Thymus (tissue), 11 donors: Measurements from ENCODE around the gene NRXN3. TPM values are rescaled to one million over a fixed set of nuclear protein-coding genes. Genes with fewer than 3 reads are reported as not detected.
"Not testable (repeated sequence)": the region's sequence is repeated elsewhere in the genome, so short reads cannot be mapped to it uniquely, and the experiment has no call there.

Source experiments
- DNase-seq, 9 donors: peaks; one replicate each; pipeline ENCODE4 v3.0.0-alpha.2; 2013; ENCODE audit warnings: low spot score in 9 of 9, low read depth in 6 of 9, missing footprints in 1 of 9
- H3K27ac ChIP-seq, 2 donors: one replicate each; pipeline ENCODE4 v1.5.1; 2013; ENCODE audit warnings: control low read depth in 1 of 2, low read depth in 1 of 2, low read length in 1 of 2, mild to moderate bottlenecking in 1 of 2, moderate library complexity in 1 of 2
- H3K27me3 ChIP-seq, 2 donors: one replicate each; pipeline ENCODE4 v1.5.1; 2013; ENCODE audit warnings: low read length in 1 of 2; ENCODE audit not compliant: control insufficient read depth in 2 of 2, insufficient read depth in 1 of 2
- H3K36me3 ChIP-seq, 2 donors: one replicate each; pipeline ENCODE4 v1.5.1; 2013; ENCODE audit warnings: low read length in 1 of 2, mild to moderate bottlenecking in 1 of 2, moderate library complexity in 1 of 2; ENCODE audit not compliant: control insufficient read depth in 2 of 2, insufficient read depth in 2 of 2
- H3K4me1 ChIP-seq, 2 donors: one replicate each; pipeline ENCODE4 v1.5.1; 2013; ENCODE audit warnings: low read length in 2 of 2; ENCODE audit not compliant: control insufficient read depth in 2 of 2, insufficient read depth in 2 of 2
- H3K4me3 ChIP-seq, 2 donors: one replicate each; pipeline ENCODE4 v1.5.1; 2013; ENCODE audit warnings: low read length in 2 of 2, control low read depth in 1 of 2, mild to moderate bottlenecking in 1 of 2
- H3K9me3 ChIP-seq, 2 donors: one replicate each; pipeline ENCODE4 v1.5.1; 2013; ENCODE audit warnings: low read length in 1 of 2, mild to moderate bottlenecking in 1 of 2; ENCODE audit not compliant: control insufficient read depth in 2 of 2, insufficient read depth in 1 of 2
- WGBS: extraction: QIAGEN DNeasy Blood & Tissue Kit; methylation state at CpG from one replicate; pipeline ENCODE4 v1.1.7; 2013; 5-methylcytosine and 5-hydroxymethylcytosine counted together
- polyA plus RNA-seq: library from polyadenylated mRNA; stranded (reverse); fragments of 200-250 nt; gene quantifications from one replicate; pipeline ENCODE4 v1.2.3, GENCODE V29; 2013
- total RNA-seq: library from RNA; stranded (reverse); fragments of 120-200 nt; gene quantifications from one replicate; pipeline ENCODE4 v1.2.4, GENCODE V29; 2013
- donor health status: healthy.

Gene NRXN3
- total and polyA plus RNA-seq, 2 donors, result 1.5 to 3.7 TPM

DNA sequence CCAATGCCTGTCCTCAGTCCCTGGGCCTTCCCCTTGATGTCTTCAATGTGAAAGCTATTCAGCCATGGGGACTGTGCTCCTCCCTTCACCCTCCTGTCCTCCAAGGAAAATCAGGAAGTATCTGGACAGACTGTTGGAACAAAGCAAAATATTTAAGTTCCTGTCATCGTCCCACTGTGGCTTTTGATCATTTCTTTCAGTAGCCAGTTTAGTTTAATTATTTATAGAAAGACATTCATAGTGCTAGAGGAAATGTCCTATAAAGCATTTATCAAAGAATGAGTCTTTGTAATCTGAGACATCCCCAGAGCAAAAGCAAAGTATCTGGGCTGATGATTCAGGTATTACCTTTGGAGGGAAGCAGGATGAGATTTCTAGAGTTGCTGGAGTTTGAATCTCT, 254.1 kb downstream of the NRXN3 start:
- no peak overlapping the region for H3K27ac ChIP-seq
- no peaks in the 10 kb centered on the region for H3K4me1 ChIP-seq
- WGBS, result 29% methylated on average over 1 of the region's 1 CpG
- H3K27me3 ChIP-seq, result no peaks in the 10 kb centered on the region
- DNase-seq, result no peak
- H3K36me3 ChIP-seq, result no peaks in the 10 kb centered on the region
- no peaks in the 10 kb centered on the region for H3K9me3 ChIP-seq
- H3K4me3 ChIP-seq, result no peak overlapping the region

DNA sequence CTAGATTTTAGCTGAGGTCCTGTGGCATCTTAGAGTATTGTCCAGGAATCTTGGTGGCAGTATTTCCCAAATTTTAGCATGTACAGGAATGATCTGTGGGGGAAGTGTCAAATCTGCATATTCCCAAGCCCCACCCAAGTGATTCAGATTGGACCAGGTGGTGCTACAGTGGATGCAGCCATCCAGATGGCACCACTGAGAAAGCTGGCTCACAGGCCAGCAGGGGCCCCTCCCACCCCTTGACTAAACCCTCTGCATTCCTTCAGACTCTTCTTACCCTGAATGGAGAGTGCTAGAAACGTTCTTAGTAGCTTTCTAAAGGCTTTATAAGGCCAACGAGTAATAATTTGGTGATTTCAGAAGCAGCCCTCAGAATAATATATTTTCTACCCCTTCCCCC, 255.2 kb downstream of the NRXN3 start:
- WGBS, result 46% methylated on average over 2 of the region's 2 CpGs
- no peak for DNase-seq
- H3K36me3 ChIP-seq, result no peaks in the 10 kb centered on the region
- no peaks in the 10 kb centered on the region for H3K4me1 ChIP-seq
- H3K9me3 ChIP-seq, result no peaks in the 10 kb centered on the region
- H3K27me3 ChIP-seq, result no peaks in the 10 kb centered on the region
- no peak overlapping the region for H3K4me3 ChIP-seq
- H3K27ac ChIP-seq, result no peak overlapping the region

DNA sequence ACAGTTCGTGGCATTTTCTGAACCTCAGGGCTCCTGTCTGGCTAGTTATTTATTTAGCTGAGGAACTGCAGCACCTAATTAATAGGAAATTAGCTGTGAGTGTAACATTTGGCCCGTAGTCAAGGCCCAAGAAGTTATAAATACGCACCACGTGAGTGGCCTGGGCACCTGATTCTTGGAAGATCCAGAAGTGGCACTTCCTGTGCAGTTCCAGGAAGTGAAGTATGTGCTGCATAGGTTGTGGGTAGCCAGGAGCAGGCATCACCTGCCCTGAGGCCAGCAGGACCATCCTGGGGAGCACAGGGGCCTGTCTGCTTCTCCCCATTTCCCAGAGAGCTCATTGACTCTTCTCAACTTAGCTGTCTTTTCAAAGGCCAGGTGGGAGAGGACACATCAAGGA, 255.6 kb downstream of the NRXN3 start:
- no peak for DNase-seq
- H3K27me3 ChIP-seq, result no peaks in the 10 kb centered on the region
- 61% methylated on average over 4 of the region's 4 CpGs for WGBS
- no peaks in the 10 kb centered on the region for H3K4me1 ChIP-seq
- H3K36me3 ChIP-seq, result no peaks in the 10 kb centered on the region
- no peak overlapping the region for H3K27ac ChIP-seq
- H3K9me3 ChIP-seq, result no peaks in the 10 kb centered on the region
- H3K4me3 ChIP-seq, result no peak overlapping the region

DNA sequence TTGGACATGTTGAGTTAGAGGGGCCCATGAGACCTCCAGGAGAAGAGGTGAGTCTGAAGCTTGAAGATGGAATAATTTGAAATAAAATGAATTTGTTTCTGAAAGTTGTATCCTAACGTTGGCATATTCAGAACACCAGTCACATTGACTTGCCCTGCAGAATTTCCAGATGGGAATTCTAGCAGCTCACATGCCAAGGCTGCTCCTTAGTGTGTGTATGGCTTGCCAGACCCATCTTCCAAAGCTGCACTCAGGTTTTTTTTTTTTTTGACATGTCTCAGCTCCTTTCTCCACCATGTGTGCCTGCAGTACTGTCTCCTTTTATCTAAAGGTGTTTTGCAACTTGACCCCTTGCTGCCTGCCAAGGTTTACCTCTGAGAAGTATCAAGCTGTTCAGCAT, 261.9 kb downstream of the NRXN3 start:
- Histone ChIP-seq H3K4me3 (no peak overlapping the region), H3K27me3 (no peaks in the 10 kb centered on the region), H3K27ac (no peak overlapping the region), H3K4me1 (no peaks in the 10 kb centered on the region), H3K9me3 (no peaks in the 10 kb centered on the region), H3K36me3 (no peaks in the 10 kb centered on the region)
- WGBS, result 84% methylated on average over 1 of the region's 1 CpG
- no peak for DNase-seq

DNA sequence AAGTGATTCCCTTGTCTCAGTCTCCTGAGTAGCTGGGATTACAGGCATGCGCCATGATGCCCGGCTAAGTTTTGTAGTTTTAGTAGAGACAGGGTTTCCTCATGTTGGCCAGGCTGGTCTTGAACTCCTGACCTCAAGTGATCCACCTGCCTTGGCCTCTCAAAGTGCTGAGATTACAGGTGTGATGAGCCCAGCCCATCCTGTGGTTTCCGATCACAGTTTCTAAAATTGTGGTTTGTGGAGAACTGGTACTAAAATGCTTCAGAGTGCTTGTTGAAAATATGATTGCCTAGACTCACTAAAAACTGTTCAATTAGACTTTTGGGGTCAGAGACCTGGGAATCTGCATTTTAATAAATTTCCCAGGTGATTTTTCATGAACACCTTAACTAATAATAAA, 267.3 kb downstream of the NRXN3 start:
- not testable (repeated sequence) for H3K27me3 ChIP-seq, DNase-seq

DNA sequence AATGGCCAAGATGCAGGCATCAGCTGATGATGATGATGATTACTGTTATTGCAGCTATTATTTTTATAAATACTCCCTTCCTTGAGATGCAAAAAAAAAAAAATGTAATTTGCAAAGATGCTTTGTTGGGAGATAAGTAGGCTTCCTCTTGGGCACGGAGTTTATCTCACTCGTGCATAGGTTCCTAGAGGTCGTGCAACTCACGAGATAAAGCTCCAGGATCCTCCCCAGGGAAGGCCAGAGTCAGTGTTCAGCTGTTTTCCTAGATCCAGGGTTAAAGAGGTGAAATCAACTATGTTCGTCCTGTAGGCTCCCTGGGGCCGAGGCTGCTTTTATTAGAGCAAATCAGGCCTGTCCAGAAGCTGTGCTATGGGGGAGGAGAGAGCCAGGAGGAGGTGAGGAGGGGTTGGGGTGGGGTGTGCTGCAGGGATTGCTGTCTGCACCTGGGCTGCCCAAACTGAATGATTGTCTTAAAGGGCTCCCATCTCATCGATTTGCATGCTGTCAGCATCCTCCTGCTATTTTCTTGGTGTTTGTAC, 270.3 kb downstream of the NRXN3 start:
- WGBS, result 69% methylated on average over 7 of the region's 7 CpGs
- no peaks in the 10 kb centered on the region for H3K27me3 ChIP-seq

More for the DNA sequence above, 267.3 kb downstream of the NRXN3 start:
- H3K27ac ChIP-seq, H3K36me3 ChIP-seq, H3K4me3 ChIP-seq, H3K4me1 ChIP-seq, H3K9me3 ChIP-seq: not testable (repeated sequence)
- WGBS, result 65% methylated on average over 3 of the region's 3 CpGs

DNA sequence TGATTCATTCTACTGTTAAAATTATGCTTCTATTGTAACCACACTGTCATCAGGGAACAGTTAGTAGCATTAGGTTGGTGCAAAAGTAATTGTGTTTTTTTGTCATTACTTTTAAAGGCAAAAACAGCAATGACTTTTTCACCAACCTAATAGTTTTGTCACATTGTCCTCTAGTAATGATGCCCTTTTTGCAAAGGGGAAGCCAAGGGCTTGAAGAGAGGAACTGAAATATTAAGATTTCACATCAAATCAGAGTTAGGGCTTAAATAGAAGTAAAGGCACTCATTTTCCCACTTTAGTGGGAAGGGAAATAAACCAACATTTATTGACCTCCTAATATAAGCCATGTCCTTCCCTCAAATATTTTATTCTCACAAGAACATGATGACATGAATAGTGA, 273.7 kb downstream of the NRXN3 start:
- DNase-seq, result no peak
- no peaks in the 10 kb centered on the region for H3K27me3 ChIP-seq
- H3K4me1 ChIP-seq, result no peaks in the 10 kb centered on the region
- H3K4me3 ChIP-seq, result no peak overlapping the region
- no peak overlapping the region for H3K27ac ChIP-seq
- H3K9me3 ChIP-seq, result no peaks in the 10 kb centered on the region
- H3K36me3 ChIP-seq, result no peaks in the 10 kb centered on the region

More for the DNA sequence above, 270.3 kb downstream of the NRXN3 start:
- Histone ChIP-seq H3K36me3 (no peaks in the 10 kb centered on the region), H3K4me3 (no peak overlapping the region), H3K27ac (no peak overlapping the region), H3K9me3 (no peaks in the 10 kb centered on the region), H3K4me1 (no peaks in the 10 kb centered on the region)
- no peak for DNase-seq

DNA sequence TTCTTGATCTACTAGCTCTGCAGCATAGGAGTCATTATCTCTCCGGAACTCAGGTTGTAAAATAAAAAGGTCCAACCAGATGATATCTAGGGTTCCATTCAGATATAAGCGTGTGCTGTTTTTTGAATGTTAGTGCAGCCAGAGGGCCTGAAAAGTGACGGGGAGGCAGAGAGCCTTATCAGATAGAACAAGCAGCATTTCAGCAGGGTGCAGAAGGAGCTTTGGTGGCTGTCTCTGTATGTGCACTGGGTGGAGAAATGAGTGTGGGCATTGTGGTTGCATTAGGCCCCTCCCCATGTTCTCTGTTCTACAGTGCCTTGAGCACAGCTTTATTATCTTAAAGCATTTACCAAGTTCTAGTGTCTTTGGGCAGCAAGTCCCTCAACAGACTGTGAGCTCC, 275.1 kb downstream of the NRXN3 start:
- WGBS, result 86% methylated on average over 3 of the region's 3 CpGs
- no peak overlapping the region for H3K27ac ChIP-seq

DNA sequence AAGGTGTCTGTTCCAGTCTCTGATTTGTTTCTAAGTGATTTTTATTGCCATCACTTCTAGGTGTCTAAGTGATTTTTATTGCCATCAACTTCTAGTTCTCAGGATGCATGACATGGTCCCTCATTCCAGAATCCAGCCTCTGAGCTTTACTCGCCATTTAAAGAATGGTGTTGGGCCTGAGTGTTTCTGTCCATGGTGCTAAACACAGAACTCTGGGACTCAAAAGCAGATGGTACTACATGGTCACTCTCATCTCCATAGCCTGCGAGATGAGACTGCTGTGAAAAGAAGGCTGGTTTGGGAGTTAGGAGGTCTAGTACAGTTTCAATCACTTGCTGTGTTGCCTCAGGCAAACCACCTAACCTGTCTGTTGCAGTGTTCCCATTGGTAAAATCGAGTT, 276.6 kb downstream of the NRXN3 start:
- no peak for DNase-seq
- no peaks in the 10 kb centered on the region for H3K36me3 ChIP-seq
- 40% methylated on average over 3 of the region's 3 CpGs for WGBS
- no peaks in the 10 kb centered on the region for H3K4me1 ChIP-seq
- H3K27me3 ChIP-seq, result no peaks in the 10 kb centered on the region
- no peaks in the 10 kb centered on the region for H3K9me3 ChIP-seq
- no peak overlapping the region for H3K4me3 ChIP-seq
- H3K27ac ChIP-seq, result no peak overlapping the region

More for the DNA sequence above, 275.1 kb downstream of the NRXN3 start:
- Histone ChIP-seq H3K27me3 (no peaks in the 10 kb centered on the region), H3K4me3 (no peak overlapping the region), H3K9me3 (no peaks in the 10 kb centered on the region), H3K36me3 (no peaks in the 10 kb centered on the region), H3K4me1 (no peaks in the 10 kb centered on the region)
- DNase-seq, result no peak
